HG03045 (cell line): ENCODE measurements around the gene CUEDC2.

Source experiments
- ATAC-seq: cut with Tn5 transposase; IDR thresholded peaks from one replicate; pipeline ENCODE4 v1.9.1; 2021; ENCODE audit warnings: mild to moderate bottlenecking, moderate library complexity; ENCODE audit not compliant: unreplicated experiment

CUEDC2 gene, protein sequence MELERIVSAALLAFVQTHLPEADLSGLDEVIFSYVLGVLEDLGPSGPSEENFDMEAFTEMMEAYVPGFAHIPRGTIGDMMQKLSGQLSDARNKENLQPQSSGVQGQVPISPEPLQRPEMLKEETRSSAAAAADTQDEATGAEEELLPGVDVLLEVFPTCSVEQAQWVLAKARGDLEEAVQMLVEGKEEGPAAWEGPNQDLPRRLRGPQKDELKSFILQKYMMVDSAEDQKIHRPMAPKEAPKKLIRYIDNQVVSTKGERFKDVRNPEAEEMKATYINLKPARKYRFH

DNA sequence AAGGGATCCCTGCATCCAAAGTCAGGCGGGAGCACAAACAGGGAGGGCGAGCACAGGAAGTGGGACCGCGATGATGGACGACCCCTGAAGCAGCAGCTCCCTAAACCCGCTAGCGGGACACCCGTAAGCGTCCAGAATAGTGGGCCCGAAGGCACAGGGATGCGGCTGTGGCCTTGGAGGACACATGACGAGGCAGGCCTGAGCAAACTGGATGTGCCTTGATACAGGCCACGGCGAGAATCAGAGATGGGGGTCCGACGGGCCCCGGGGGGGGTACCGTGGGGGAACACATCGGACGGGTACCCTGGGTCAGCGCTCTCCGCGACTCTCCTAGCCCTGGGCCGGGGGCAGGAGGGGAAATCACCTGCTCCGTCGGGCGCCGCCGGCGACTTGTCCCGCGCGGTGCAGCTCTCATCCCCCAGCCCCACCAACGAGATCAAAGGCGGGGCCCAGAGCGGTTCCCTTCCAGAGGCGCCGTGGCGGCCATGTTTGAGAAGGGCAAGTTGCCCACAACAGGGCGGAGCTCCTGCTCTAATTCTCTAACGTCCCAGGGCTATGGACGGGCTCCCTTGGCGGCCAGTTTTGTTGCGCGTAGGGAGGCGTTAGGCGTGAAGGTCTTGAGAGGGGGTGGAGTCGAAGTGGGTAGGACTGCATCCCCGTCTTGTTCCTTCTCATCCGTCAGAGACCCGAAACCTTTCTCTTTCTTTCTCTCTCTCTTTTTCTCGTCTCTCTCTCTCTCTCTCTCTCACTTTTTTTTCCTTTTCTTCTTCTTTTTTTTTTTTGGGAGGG, at the start of gene CUEDC2:
Gene CUEDC2 (minus strand): TSS at position 413 of the 789 bp plus-strand sequence. CDS start 7,386 bp downstream, outside the sequence.
- ATAC-seq = peak; percentile 87

DNA sequence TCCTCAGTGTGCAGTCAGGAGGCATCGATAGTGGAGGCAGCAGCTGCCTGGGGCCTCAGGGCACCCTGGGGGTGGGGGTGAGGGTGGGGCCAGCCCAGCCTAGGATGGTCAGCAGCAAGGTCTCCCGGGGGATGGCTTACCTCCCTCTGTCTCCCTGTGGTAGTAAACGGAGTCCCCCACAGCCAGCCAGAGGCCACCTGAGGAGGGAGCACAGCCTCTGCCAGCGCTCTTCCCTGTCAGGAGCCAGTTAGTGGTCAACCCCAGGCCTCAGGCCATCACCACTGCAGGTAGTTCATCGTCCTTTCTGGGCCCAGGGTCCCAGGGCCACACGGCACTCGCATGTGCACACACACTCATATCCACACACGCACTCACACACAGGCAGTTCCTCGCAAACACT, 48.0 kb upstream of the CUEDC2 start:
- ATAC-seq = no peak

- ATAC-seq = no peak
Observed at GRCh38 chr10:102479651-102480050, 47.3 kb upstream of the CUEDC2 start.

DNA sequence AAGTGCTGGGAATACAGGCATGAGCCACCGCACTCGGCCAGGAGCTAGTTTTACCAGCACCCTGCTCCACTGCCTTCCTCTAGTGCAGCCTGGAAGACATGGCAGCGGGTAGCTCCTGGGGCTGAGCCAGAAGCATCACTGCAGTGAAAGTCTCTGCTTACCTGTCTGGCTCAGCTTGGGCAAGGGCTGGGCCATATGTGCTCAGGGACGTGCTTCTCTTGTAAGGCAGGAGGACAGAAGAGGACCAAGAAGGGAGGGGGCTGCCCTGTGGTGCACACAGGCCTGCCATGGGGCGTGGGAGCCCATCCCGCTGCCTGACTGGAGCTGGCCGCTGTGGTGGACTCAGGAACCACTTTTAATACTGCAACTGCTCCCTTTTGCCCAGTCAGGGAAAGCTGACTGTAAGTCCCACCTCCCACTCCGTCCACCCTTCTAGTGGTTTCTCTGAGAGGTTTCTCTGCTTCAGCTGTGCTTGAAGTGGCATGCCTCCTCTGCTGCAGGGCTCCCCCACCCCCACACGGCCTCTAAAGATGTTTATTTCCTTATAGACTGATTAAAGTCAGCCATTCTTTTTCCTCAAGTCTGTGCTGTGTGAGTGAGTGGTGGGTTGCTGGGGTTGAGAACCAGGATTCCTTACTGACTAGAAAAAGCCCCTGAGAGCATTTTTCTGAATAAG, 44.2 kb upstream of the CUEDC2 start:
- no peak for ATAC-seq

GRCh38 chr10:102475451-102476040, 43.2 kb upstream of the CUEDC2 start:
- ATAC-seq = no peak

DNA sequence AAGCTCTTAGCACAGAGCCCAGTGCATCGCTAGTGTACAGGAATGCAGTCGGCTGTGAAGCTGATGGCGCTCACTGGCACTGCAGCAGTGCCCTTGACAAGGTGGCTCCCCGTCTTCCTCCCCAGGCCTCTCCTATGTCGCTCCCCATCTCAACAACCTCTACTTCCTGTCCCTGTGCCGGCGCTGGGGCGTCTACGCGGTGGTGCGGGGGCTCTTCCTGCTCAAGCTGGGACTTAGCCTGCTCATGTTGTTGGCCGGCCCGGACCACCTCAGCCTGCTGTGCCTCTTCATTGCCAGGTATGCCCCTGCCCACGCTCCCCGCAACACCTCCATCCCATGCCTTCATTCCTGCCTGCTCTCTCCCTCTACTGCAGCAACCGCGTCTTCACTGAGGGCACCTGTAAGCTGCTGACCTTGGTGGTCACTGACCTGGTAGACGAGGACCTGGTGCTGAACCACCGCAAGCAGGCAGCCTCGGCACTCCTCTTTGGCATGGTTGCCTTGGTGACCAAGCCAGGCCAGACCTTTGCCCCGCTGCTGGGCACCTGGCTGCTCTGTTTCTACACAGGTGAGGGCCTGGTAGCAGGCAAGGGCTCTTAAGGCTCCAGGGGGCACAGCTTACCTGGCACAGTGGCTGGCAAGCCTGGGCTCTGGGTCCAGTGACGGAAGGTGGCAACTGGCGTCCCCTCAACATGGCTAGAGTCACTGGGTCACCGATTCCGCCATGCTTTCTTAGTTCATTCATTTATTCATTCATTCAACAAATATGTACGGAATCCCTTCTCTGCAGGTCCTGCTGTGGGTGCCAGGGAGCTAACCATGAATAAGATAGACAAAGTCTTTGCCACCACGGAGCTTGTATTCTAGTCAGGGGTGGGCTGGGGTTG, 41.3 kb upstream of the CUEDC2 start:
- no peak for ATAC-seq

- ATAC-seq = no peak
Observed at GRCh38 chr10:102470579-102471546, 38.5 kb upstream of the CUEDC2 start.

DNA sequence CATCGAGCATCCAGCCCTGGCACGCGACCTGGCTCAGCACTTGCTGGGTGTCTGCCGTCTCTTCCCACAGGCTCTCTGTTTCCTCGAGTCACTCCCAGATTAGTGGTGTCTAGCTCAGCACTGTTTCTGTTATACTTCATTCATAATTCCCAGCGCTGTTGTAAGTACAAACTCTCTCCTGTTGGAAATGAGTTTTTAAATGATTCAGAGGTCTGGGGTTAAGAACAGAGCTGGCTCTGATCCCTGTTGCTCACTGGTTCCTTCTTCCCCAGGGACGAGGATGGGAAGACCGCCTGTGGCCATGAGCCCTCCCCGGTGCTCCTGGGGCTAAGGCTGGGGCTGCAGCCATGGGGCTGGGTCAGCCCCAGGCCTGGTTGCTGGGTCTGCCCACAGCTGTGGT, 36.3 kb upstream of the CUEDC2 start:
- ATAC-seq = no peak

DNA sequence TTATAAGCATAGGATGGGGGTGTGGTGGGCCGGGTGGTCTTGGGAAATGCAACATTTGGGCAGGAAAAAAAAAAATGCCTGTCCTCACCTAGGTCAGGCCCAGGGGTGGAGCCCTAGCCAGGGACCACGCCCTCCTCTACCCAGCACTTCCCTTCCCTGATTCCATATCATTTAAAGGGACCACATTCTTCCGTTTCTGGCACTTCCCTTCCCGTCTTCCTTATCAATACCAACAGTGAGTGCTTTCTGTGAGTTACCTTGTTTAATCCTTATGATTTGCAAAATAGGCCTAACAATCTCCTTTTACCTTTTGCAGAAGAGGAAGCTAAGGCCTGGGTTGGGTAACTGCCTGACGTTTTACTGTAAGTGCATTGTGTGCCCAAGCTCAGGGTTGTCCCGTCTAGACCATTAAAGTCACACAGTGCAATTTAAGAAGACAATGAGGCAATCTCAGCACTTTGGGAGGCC, 35.6 kb upstream of the CUEDC2 start:
- ATAC-seq = no peak

DNA sequence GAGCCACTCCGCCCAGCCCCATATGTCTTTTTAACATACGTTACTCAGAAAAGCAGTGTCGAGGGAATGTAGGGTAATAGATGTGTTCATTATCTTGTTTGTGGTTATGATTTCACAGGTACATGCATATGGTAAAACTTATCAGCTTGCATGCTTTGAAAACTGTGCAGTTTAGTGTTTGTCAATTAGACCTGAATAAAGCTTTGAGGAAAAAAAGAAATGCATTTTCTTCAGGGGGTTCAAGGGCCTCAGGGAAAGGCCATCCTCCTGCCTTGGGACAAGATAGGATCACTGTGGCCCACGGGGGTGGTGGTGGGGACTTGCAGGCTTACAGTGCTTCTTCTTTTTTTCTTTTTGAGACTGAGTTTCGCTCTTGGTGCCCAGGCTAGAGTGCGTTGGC, 34.9 kb upstream of the CUEDC2 start:
- ATAC-seq = no peak

- ATAC-seq = no peak
Observed at GRCh38 chr10:102465466-102465865, 33.1 kb upstream of the CUEDC2 start.

DNA sequence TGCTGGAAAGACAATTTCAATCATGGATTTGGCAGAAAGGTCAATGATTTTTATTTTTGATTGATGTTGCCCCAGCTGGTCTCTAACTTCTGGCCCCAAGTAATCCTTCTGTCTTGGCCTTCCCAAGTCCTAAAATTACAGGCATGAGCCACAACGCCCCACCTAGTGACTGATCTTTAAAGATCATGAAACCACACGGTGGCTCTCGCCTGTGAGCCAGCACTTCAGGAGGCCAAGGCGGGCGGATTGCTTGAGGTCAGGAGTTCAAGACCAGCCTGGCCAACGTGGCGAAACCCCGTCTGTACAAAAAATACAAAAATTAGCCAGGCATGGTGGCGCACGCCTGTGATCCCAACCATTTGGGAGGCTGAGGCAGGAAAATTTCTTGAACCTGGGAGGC, 31.6 kb upstream of the CUEDC2 start:
- no peak for ATAC-seq

- no peak for ATAC-seq
Observed at GRCh38 chr10:102462512-102463054, 30.2 kb upstream of the CUEDC2 start.

- peak; percentile 90 for ATAC-seq
Observed at GRCh38 chr10:102461187-102462054, 29.0 kb upstream of the CUEDC2 start.

DNA sequence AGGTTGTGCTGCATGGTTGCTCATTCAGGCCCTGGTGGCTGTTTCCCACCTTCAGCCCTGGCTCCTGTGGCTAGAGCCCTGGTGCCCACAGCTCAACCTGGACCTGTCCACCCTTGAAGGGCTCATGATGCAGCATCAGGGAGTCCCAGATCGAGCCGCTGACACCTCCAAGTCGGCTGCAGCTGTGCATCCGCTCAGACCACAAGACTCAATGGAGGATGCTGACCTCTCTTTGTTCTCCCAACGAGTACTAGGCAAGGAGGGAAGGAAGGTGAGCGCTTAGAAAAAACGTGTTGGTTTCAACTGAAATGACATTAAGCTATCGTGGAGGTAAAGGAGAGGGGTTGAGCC, 28.4 kb upstream of the CUEDC2 start:
- peak; percentile 20 for ATAC-seq

GRCh38 chr10:102458656-102459055, 26.3 kb upstream of the CUEDC2 start:
- no peak for ATAC-seq

- no peak for ATAC-seq
Observed at GRCh38 chr10:102457591-102458150, 25.3 kb upstream of the CUEDC2 start.
